Ovary (tissue), 9 donors: ENCODE measurements around the gene MSLN. TPM values are rescaled to one million over a fixed set of nuclear protein-coding genes. Genes with fewer than 3 reads are reported as not detected.
"Not testable (repeated sequence)": the region's sequence is repeated elsewhere in the genome, so short reads cannot be mapped to it uniquely, and the experiment has no call there.

Source experiments
- DNase-seq, 5 donors: peaks; one replicate each; pipeline ENCODE4 v3.0.0-alpha.2; 2019 to 2020
- H3K27ac ChIP-seq, 2 donors: fragments of 200-600 bp; one replicate each; pipeline versions ENCODE4 v1.5.1 to v1.8.0; 2019 to 2022
- H3K27me3 ChIP-seq: fragments of 200-600 bp; one replicate; pipeline ENCODE4 v1.8.0; 2022
- H3K36me3 ChIP-seq: fragments of 200-600 bp; sonication (generic); one replicate; pipeline ENCODE4 v1.5.1; 2019
- H3K4me1 ChIP-seq: one replicate; pipeline ENCODE4 v1.8.1; 2013; ENCODE audit warnings: mild to moderate bottlenecking, moderate library complexity; ENCODE audit not compliant: insufficient read depth
- H3K4me3 ChIP-seq: fragments of 200-600 bp; sonication (generic); one replicate; pipeline ENCODE4 v1.5.1; 2017
- H3K9me3 ChIP-seq, 2 donors: fragments of 200-600 bp in 1 of 2; sonication (generic) in 1 of 2; one replicate each; pipeline versions ENCODE4 v1.5.1 to v1.8.1; 2013 to 2019; ENCODE audit warnings: mild to moderate bottlenecking in 1 of 2, moderate library complexity in 1 of 2
- EP300 ChIP-seq: sonication (generic); formaldehyde crosslinking; IDR thresholded peaks from one replicate; pipeline ENCODE4 v1.6.1; 2017; ENCODE audit warnings: antibody characterized with exemption
- POLR2A ChIP-seq: fragments of 450-650 bp; IDR thresholded peaks from one replicate; pipeline ENCODE4 v1.6.1; 2017; ENCODE audit warnings: antibody characterized with exemption, mild to moderate bottlenecking, moderate library complexity
- WGBS, 3 donors: extraction: QIAGEN DNeasy Blood & Tissue Kit in 1 of 3; methylation state at CpG; one replicate each; pipeline versions ENCODE4 v1.1.5 to v1.1.7; 2013 to 2017; 5-methylcytosine and 5-hydroxymethylcytosine counted together
- intact Hi-C, 4 donors: fragments of 100-400 bp; cut with DNase I; formaldehyde crosslinking; loops; one replicate each; pipeline versions ENCODE4 v1.11.0 to v1.15.1; 2022 to 2023
- polyA plus RNA-seq, 2 donors: library from polyadenylated mRNA; stranded (reverse); fragments of 200-250 nt in 1 of 2; fragments of 350-450 nt in 1 of 2; fragmentation: Illumina TruSeq in 1 of 2; extraction: RNeasy Lipid Tissue Mini Kit (QIAGEN cat#74804) in 1 of 2; gene quantifications; one replicate each; pipeline ENCODE4 v1.2.3, GENCODE V29; 2013 to 2014
- total RNA-seq, 7 donors: library from RNA; depleted of rRNA in 2 of 7; stranded (reverse); fragments of >200 nt in 2 of 7; fragmentation: NEBNext Ultra II Directional in 3 of 7; extraction: Animal tissue kit (Norgen Biotek cat#: 25700) in 3 of 7; gene quantifications; one replicate each; pipeline versions ENCODE4 v1.1.0 to v1.2.4, GENCODE V29; 2016 to 2023
- TF ChIP-seq, protein P1 (sequence below), 3 donors: fragments of 450-650 bp in 2 of 3; fragments of 200-600 bp in 1 of 3; IDR thresholded peaks; one replicate each; pipeline versions ENCODE4 v1.5.1 to v1.8.0; 2016 to 2022; ENCODE audit warnings: antibody characterized with exemption in 3 of 3, mild to moderate bottlenecking in 1 of 3
- donor health status: DM: no; HTN: no; CAD: no; lungs with moderate emphysema.
- donor health status: DM: no; HTN: no; CAD: no.
- donor health status: Bipolar disorder and iron deficiency.
- donor health status: DM: yes; HTN: yes; CAD: no.
- donor health status: DM: no; HTN: no; CAD: no.
- donor health status: DM: yes; HTN: yes; CAD: no.

The MSLN gene
- total and polyA plus RNA-seq, 9 donors: 0.40 to 314 (median 6.1) TPM

DNA sequence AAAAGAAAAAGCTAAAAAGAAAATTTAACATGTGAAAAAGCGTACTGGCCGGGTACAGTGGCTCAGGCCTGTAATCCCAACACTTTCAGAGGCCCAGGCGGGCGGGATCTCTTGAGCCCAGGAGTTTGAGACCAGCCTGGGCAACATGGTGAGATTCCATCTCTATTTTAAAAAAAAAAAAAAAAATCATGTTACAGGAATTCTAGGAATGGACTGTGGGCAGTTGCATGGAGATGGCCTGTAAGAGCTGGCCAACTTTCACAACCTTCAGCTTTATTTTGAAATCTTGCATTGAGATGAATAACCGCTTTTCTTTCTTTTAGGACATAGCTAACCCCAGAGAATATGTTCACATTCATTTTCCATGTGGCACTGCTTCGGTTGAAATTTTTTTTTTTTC lies 11.5 kb upstream of the MSLN start:
- no peaks in the 10 kb centered on the region for H3K36me3 ChIP-seq
- intact Hi-C loops: no loop called here
- H3K27me3 ChIP-seq: no peaks in the 10 kb centered on the region
- H3K4me3 ChIP-seq: no peak overlapping the region
- no peaks in the 10 kb centered on the region for H3K9me3 ChIP-seq
- no peaks in the 10 kb centered on the region for H3K4me1 ChIP-seq
- 56 to 83% (median 70%) methylated on average over 6 of the region's 6 CpGs for WGBS, 3 donors
- DNase-seq: no peak
- no peak for TF ChIP-seq POLR2A
- TF ChIP-seq, protein P1, sequence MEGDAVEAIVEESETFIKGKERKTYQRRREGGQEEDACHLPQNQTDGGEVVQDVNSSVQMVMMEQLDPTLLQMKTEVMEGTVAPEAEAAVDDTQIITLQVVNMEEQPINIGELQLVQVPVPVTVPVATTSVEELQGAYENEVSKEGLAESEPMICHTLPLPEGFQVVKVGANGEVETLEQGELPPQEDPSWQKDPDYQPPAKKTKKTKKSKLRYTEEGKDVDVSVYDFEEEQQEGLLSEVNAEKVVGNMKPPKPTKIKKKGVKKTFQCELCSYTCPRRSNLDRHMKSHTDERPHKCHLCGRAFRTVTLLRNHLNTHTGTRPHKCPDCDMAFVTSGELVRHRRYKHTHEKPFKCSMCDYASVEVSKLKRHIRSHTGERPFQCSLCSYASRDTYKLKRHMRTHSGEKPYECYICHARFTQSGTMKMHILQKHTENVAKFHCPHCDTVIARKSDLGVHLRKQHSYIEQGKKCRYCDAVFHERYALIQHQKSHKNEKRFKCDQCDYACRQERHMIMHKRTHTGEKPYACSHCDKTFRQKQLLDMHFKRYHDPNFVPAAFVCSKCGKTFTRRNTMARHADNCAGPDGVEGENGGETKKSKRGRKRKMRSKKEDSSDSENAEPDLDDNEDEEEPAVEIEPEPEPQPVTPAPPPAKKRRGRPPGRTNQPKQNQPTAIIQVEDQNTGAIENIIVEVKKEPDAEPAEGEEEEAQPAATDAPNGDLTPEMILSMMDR (IDR thresholded peaks at IDR 0.05): no peak
- H3K27ac ChIP-seq: no peak overlapping the region

DNA sequence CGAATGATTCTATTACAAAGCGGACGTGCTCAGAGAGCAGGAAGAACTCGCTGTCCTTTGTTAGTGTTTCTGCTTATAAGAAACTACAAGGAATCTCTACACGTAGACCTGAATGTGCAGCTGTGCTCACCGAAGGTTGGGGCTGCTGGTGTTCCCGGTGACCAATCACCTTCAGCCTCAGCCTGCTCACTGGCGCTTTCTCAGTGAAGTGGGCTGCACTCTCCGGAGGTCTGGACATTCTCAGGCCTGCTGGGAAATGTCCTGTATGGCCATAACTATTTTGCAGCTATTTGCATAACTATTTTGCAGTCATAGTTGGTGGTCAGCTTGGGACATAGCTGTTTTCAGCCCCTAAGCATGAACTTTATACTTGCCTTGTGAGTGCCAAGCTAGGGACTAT lies 10.0 kb upstream of the MSLN start:
- Histone ChIP-seq H3K4me3 (no peak overlapping the region), H3K36me3 (no peaks in the 10 kb centered on the region), H3K4me1 (no peaks in the 10 kb centered on the region), H3K27me3 (no peaks in the 10 kb centered on the region), H3K9me3 (no peaks in the 10 kb centered on the region), H3K27ac (no peak overlapping the region)
- no peak for TF ChIP-seq EP300
- TF ChIP-seq POLR2A: no peak
- TF ChIP-seq, protein P1 (IDR thresholded peaks at IDR 0.05): no peak
- DNase-seq: no peak
- intact Hi-C loops: no loop called here
- 34 to 48% (median 48%) methylated on average over 9 of the region's 9 CpGs for WGBS, 3 donors

DNA sequence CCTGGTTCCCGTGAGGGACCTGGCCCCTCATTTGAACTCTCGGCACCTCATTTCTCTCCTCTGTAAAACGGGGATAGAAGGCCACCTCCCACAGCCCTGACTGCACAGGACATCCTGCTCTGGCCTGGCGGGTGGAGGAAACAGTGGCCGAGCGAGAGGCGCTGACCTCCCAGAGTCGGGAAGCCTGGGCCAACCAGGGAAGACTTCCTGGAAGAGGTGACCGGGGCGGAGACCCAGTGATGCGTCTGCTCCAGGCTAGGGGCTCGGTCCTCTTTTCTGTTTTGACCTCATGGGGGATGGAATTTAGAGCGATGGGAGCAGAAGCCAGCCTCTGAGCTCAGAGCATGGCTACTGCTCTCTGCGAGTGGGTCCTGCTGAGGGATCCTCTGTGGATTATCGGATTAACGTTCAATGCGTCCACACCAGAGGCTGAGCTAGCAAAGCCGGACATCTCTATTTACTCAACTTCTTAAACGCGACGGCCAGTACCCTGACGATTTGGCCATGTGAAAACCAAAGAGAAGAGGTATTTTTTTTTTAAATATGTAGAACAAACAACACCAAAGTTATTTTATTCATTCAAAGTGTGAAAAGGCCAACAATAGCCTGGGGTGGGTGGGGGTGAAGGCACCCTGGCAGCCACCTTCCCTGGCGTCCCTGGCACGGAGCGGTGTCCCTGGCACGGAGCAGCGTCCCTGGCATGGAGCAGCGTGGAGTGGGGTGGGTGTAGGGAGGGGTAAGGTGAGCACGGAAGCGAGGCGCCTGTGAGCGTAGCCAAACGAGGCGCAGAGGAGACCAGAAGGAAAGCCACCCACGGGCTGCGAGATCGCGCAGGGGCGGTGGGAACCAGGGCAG lies 9.2 kb upstream of the MSLN start:
- Histone ChIP-seq H3K4me1 (no peaks in the 10 kb centered on the region), H3K27me3 (no peaks in the 10 kb centered on the region), H3K4me3 (no peak overlapping the region), H3K27ac (no peak overlapping the region), H3K36me3 (no peaks in the 10 kb centered on the region), H3K9me3 (peaks cover 0 to under 1% of the 10 kb centered on the region in 2 donors)
- TF ChIP-seq EP300: no peak
- TF ChIP-seq, protein P1 (IDR thresholded peaks at IDR 0.05): no peak
- TF ChIP-seq POLR2A: no peak
- DNase-seq: no peak
- WGBS, 3 donors: 52 to 60% (median 58%) methylated on average over 39 of the region's 39 CpGs
- intact Hi-C loops: no loop called here

DNA sequence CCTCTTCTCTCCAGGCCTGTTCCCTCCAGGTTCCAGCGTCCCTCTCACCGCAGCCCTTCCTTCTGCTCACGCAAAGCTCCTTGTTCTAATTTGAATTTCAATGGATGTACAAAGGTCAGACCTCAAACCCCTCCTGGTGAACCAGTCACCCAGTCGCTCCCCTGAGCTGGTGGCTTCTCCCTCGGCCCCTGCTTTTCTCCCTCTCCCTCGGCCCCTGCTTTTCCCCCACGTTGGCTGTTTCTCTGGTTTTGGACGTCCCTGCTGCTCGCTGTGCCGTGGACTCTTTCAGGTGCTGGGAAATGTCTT lies 8.6 kb upstream of the MSLN start:
- TF ChIP-seq POLR2A: no peak
- no peak for TF ChIP-seq EP300
- DNase-seq: no peak
- H3K4me1 ChIP-seq: no peaks in the 10 kb centered on the region
- no peaks in the 10 kb centered on the region for H3K36me3 ChIP-seq
- H3K27ac ChIP-seq: no peak overlapping the region
- no peaks in the 10 kb centered on the region for H3K27me3 ChIP-seq
- H3K4me3 ChIP-seq: no peak overlapping the region
- 21 to 42% (median 29%) methylated on average over 10 of the region's 10 CpGs for WGBS, 3 donors
- intact Hi-C loops: no loop called here
- peaks cover 0 to 4% of the 10 kb centered on the region in 2 donors for H3K9me3 ChIP-seq

DNA sequence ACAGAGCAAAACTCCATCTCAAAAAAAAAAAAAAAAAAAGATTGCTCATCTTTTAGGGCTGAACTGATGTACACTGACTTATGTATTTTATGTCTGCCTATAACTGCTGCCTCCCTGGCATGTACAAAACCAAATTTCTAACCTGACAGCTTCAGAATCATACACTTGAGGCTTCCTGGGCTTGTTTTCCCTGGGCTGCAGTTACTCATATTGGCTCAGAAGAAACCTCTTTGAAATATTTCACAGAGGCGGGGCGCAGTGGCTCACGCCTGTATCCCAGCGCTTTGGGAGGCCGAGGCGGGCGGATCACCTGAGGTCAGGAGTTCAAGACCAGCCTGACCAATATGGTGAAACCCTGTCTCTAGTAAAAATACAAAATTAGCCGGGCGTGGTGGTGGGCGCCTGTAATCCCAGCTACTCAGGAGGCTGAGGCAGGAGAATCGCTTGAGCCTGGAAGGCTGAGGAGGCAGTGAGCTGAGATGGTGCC lies 6.4 kb upstream of the MSLN start:
- H3K4me3 ChIP-seq, H3K36me3 ChIP-seq, H3K4me1 ChIP-seq, DNase-seq, intact Hi-C loops, H3K27me3 ChIP-seq, H3K9me3 ChIP-seq, H3K27ac ChIP-seq: not testable (repeated sequence)
- WGBS, 3 donors: 81 to 87% (median 83%) methylated on average over 11 of the region's 11 CpGs
